D721Med (cell line): Measurements from ENCODE around the gene PNKP.
A peak's percentile ranks its signal among the peaks of the same experiment; 100 is the strongest.

ENCODE experiments used
- DNase-seq: peaks from one replicate; pipeline ENCODE4 v3.0.0; 2011; ENCODE audit warnings: low spot score; ENCODE audit not compliant: insufficient read length
- FAIRE-seq: peaks from 2 replicates; lab custom pipeline; 2011; peaks lifted over from hg19 to GRCh38; lab: Jason Lieb, UNC
- TF ChIP-seq, protein P1 (sequence below): IDR thresholded peaks from 2 replicates; pipeline ENCODE4 v1.5.1; 2012; ENCODE audit warnings: mild to moderate bottlenecking, control low read depth; ENCODE audit not compliant: insufficient read depth; ENCODE audit errors: missing control alignments

Gene PNKP

DNA sequence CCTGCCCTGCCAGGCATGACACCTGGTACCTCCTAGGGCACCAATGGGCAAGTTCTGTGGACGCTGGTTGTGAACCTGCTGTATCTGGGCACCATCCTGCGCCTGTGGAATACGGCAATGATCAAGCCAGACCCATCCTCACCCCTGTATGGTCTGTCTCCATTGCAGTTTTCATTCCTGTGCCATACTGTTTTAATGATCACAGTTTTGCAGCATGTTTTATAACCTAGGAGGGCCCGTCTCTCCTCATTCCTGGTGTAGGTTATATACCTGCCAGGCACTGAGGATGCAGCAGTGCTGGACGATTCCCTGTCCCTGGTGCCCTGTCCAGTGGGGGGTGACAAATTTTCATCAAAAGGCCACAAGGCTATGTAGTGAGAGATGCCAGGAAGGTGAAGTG is 15.7 kb upstream of the PNKP start:
- TF ChIP-seq, protein P1, sequence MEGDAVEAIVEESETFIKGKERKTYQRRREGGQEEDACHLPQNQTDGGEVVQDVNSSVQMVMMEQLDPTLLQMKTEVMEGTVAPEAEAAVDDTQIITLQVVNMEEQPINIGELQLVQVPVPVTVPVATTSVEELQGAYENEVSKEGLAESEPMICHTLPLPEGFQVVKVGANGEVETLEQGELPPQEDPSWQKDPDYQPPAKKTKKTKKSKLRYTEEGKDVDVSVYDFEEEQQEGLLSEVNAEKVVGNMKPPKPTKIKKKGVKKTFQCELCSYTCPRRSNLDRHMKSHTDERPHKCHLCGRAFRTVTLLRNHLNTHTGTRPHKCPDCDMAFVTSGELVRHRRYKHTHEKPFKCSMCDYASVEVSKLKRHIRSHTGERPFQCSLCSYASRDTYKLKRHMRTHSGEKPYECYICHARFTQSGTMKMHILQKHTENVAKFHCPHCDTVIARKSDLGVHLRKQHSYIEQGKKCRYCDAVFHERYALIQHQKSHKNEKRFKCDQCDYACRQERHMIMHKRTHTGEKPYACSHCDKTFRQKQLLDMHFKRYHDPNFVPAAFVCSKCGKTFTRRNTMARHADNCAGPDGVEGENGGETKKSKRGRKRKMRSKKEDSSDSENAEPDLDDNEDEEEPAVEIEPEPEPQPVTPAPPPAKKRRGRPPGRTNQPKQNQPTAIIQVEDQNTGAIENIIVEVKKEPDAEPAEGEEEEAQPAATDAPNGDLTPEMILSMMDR = no peak
- FAIRE-seq = no peak
- no peak for DNase-seq

DNA sequence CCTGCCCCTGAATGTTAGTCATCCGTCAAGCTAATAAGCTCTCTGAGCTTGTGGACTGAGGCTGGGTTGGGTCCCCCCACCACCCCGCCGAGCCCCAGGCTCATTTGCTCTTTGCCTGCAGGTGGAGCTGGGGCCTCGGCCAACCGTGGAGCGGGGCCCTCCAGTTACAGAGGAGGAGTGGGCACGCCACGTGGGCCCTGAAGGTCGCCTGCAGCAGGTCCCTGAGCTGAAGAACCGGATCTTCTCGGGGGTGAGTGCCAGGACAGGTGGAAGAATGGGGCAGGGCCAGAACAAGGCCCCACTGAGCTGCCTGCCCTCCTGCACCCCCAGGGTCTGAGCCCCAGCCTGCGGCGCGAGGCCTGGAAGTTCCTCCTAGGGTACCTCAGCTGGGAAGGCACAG is 15.3 kb upstream of the PNKP start:
- no peak for FAIRE-seq
- no peak for DNase-seq
- TF ChIP-seq, protein P1 = no peak

DNA sequence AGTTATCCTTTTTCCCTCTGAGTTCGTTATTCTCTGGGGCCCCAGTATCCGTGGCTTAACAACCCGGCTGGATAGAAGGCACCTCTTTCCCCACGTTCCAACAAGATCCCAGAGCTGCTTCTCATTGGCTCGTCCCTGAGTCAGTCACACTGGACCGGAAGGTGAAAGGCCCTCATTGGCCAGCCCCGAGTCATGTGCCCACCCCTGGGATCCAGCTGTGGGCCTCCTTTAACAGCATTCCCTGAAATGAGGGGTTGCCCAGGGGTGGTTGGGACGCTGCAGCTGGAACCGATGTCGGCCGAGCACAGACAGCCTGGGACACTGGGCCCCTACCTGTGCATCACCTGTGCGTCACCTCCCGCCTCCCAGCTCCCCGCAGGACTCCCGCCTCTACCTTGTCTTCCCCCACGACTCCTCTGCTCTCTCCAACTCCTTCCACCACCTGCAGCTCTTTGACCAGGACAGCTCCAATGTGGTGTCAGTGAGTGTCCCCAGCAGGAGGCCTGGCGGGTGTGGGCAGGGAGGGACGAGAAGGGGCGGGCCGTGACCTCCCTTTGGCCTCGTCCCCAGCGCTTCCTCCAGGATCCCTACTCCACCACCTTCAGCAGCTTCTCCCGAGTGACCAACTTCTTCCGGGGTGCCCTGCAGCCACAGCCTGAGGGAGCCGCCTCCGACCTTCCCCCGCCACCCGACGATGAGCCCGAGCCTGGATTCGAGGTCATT is 14.5 kb upstream of the PNKP start:
- DNase-seq = no peak
- no peak for FAIRE-seq
- TF ChIP-seq, protein P1 = no peak

DNA sequence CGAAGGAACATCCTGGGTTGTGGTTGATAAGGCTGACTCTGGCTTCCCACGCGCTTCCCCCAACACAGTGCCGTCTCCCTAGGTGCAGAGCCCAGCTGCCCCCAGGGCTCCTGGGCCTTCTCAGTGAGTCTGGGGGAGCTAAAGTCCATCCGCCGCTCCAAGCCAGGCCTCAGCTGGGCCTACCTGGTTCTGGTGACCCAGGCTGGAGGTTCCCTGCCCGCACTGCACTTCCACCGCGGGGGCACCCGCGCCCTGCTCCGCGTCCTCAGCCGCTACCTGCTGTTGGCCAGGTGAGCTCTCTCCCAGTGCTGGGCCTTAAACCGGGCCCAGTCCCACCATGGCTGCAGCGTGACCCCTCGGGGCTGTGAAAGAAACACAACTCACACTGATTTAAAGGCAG is 13.8 kb upstream of the PNKP start:
- FAIRE-seq = no peak

DNA sequence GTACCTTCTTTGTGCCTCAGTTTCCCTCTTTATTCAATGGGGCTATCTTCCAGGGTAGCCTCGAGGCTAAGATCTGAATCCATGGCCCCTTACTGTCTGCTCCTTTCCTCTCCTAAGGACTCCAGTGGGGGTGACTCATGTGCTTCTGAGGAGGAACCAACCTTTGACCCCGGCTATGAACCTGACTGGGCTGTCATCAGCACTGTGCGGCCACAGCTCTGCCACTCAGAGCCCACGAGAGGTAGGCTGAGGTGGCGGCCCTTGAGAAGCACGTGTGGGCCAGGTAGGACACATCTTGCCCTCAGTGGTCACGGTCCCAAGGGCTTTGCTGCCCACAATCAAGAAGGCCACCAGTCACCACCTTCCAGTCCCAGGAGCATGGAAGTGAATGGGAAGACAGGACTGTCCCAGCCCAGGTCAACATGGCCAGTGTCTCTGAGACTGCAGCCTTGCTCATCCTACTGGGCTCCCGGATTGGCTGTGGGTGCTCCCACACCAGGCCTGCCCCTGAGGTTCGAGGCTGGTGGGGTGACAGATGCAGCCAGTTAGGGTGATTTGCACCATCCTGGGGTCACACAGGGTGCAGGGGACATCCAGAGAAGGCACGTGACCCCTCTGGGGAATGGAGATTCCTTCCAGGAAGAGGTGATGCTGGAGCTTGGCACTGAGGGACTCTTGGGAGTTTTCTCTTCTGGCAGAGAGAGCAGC is 12.9 kb upstream of the PNKP start:
- TF ChIP-seq, protein P1 = no peak
- DNase-seq (peak; percentile 13), FAIRE-seq (no peak)

More for the DNA sequence above, 13.8 kb upstream of the PNKP start:
- TF ChIP-seq, protein P1 = no peak
- DNase-seq = no peak

DNA sequence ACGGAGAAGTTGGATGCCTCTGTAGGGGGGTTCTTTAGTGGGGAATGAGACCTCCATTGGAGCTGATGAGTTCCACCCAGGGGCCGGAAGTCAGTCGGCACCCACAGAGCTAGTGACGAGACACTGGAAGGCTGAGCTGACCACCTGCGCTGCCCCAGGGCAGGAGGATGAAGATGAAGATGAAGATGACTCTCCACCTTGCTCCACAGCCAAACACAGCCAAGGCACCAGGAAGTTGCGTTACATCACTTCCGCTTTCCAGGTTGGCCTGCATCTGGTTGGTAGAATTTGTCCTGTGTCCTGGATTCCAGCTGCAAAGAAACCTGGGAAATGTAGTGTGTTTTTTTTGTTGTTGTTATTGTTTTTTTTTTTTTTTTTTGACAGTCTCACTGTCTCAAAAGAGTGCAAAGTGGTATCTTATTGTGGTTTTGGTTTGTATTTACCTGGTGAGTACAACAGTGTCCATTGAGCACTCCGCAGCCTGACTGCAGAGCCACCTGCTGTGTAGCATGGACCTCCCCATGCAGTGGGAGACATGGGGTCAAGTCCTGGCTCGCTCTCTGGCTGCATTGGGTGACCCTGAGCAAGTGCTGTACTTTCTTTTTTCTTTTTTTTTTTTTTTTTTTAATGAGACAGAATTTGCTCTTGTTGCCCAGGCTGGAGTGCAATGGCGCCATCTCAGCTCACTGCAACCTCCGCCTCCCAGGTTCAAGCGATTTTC is 12.0 kb upstream of the PNKP start:
- no peak for DNase-seq
- no peak for FAIRE-seq
- TF ChIP-seq, protein P1 = no peak
